B cell (primary cell): ENCODE data around the gene NLGN1. TPM values are rescaled to one million over a fixed set of nuclear protein-coding genes. Genes with fewer than 3 reads are reported as not detected.

Experiments
- ATAC-seq: fragments of 200-7000 bp; cut with Tn5 transposase; one replicate; pipeline ENCODE4 v1.10.0; 2021; ENCODE audit warnings: low read depth, mild to moderate bottlenecking, moderate number of reproducible peaks, moderate library complexity
- CTCF ChIA-PET: fragments of 350-600 bp; sonication (Branson Sonifier 250); formaldehyde crosslinking; loops from one replicate; lab custom pipeline; 2021; ENCODE audit warnings: antibody characterized with exemption, inconsistent platforms; lab: Charles Lee
- POLR2A ChIA-PET: fragments of 350-600 bp; sonication (Branson Sonifier 250); formaldehyde crosslinking; loops from one replicate; lab custom pipeline; 2021; ENCODE audit warnings: antibody characterized with exemption; lab: Charles Lee
- DNase-seq: peaks from one replicate; pipeline ENCODE4 v3.0.0; 2013
- H2AFZ ChIP-seq: 2 replicates; pipeline ENCODE4 v1.6.1; 2012; ENCODE audit warnings: mild to moderate bottlenecking, low read depth, low read length; ENCODE audit not compliant: insufficient read depth, poor library complexity, severe bottlenecking
- H3K27ac ChIP-seq, 2 donors: 1 replicate in 1 of 2; 2 replicates in 1 of 2; pipeline ENCODE4 v1.5.1; 2012 to 2013; ENCODE audit warnings: low read length in 2 of 2, mild to moderate bottlenecking in 2 of 2, moderate library complexity in 1 of 2
- H3K27me3 ChIP-seq, 4 experiments: fragments of 200-600 bp in 1 of 4; sonication (generic) in 1 of 4; replicated peaks in 1 of 4; 1 replicate in 2 of 4; 2 replicates in 2 of 4; pipeline versions ENCODE4 v1.6.1 to v1.7.0; 2013 to 2016; ENCODE audit warnings: low read length in 3 of 4, mild to moderate bottlenecking in 2 of 4, mixed read lengths in 1 of 4, moderate library complexity in 1 of 4; ENCODE audit not compliant: insufficient read depth in 4 of 4, control insufficient read depth in 3 of 4; ENCODE audit errors: control extremely low read depth in 1 of 4
- H3K36me3 ChIP-seq, 2 experiments: replicated peaks in 1 of 2; 1 replicate in 1 of 2; 2 replicates in 1 of 2; pipeline versions ENCODE4 v1.6.1 to v1.7.1; 2013; ENCODE audit warnings: low read length in 1 of 2; ENCODE audit not compliant: insufficient read depth in 2 of 2, control insufficient read depth in 1 of 2; ENCODE audit errors: control extremely low read depth in 1 of 2, extremely low read depth in 1 of 2
- H3K4me1 ChIP-seq, 2 donors: fragments of 200-600 bp in 1 of 2; sonication (generic) in 1 of 2; 1 replicate in 1 of 2; 2 replicates in 1 of 2; pipeline versions ENCODE4 v1.5.1 to v1.6.1; 2013 to 2017; ENCODE audit warnings: low read length in 2 of 2; ENCODE audit not compliant: control insufficient read depth in 2 of 2, insufficient read depth in 2 of 2
- H3K4me2 ChIP-seq: replicated peaks from 2 replicates; pipeline ENCODE3; 2012; ENCODE audit warnings: mild to moderate bottlenecking, low read depth, low read length; ENCODE audit not compliant: poor library complexity, severe bottlenecking
- H3K4me3 ChIP-seq, 5 experiments: fragments of 200-600 bp in 1 of 5; sonication (generic) in 1 of 5; 1 replicate in 3 of 5; 2 replicates in 2 of 5; pipeline versions ENCODE4 v1.5.1 to v1.7.0; 2011 to 2016; ENCODE audit warnings: low read length in 4 of 5, mild to moderate bottlenecking in 4 of 5, low read depth in 2 of 5, control low read depth in 1 of 5, moderate library complexity in 1 of 5; ENCODE audit not compliant: insufficient read depth in 1 of 5; ENCODE audit errors: control extremely low read depth in 1 of 5, extremely low read depth in 1 of 5
- H3K79me2 ChIP-seq: fragments of 200-600 bp; sonication (generic); one replicate; pipeline ENCODE4 v1.6.0; 2016; ENCODE audit warnings: low read length; ENCODE audit not compliant: control insufficient read depth, insufficient read depth
- H3K9ac ChIP-seq: fragments of 200-600 bp; sonication (generic); 2 replicates; pipeline ENCODE4 v1.6.1; 2017; ENCODE audit warnings: mild to moderate bottlenecking, low read length, moderate library complexity
- H3K9me3 ChIP-seq, 3 donors: one replicate each; pipeline versions ENCODE4 v1.6.1 to v1.7.1; 2013; ENCODE audit warnings: low read length in 2 of 3; ENCODE audit not compliant: control insufficient read depth in 2 of 3, insufficient read depth in 1 of 3; ENCODE audit errors: control extremely low read depth in 1 of 3
- H4K20me1 ChIP-seq: 2 replicates; pipeline ENCODE4 v1.6.0; 2012; ENCODE audit warnings: mild to moderate bottlenecking, low read length; ENCODE audit not compliant: insufficient read depth, control insufficient read depth, poor library complexity, severe bottlenecking
- H3K27ac Mint-ChIP-seq: one replicate; pipeline ENCODE4 v1.8.0; 2021; ENCODE audit warnings: mixed read lengths
- H3K27me3 Mint-ChIP-seq: one replicate; pipeline ENCODE4 v1.8.0; 2021; ENCODE audit warnings: mixed read lengths
- H3K4me1 Mint-ChIP-seq: one replicate; pipeline ENCODE4 v1.8.0; 2021; ENCODE audit warnings: mixed read lengths
- H3K4me3 Mint-ChIP-seq: one replicate; pipeline ENCODE4 v1.8.0; 2021; ENCODE audit warnings: mixed read lengths
- H3K9me3 Mint-ChIP-seq: one replicate; pipeline ENCODE4 v1.8.0; 2022; ENCODE audit warnings: mixed read lengths; ENCODE audit not compliant: insufficient read depth
- EZH2 ChIP-seq: IDR thresholded peaks from 2 replicates; pipeline ENCODE4 v1.6.1; 2012; ENCODE audit warnings: borderline replicate concordance, low read depth, mild to moderate bottlenecking, moderate library complexity, low read length; ENCODE audit not compliant: insufficient read depth, poor library complexity, severe bottlenecking
- WGBS: methylation state at CpG from one replicate; pipeline ENCODE4 v1.1.5; 2013; ENCODE audit warnings: missing lambda C conversion rate; ENCODE audit not compliant: insufficient coverage; 5-methylcytosine and 5-hydroxymethylcytosine counted together
- intact Hi-C: fragments of 100-400 bp; cut with micrococcal nuclease; formaldehyde crosslinking; loops from one replicate; pipeline ENCODE4 v1.10.0; 2022
- polyA plus RNA-seq: library from polyadenylated mRNA; depleted of rRNA; stranded (reverse); fragments of >200 nt; gene quantifications from 2 replicates; pipeline ENCODE4 v1.2.3, GENCODE V29; 2012
- total RNA-seq, 2 donors: library from RNA; stranded (reverse); fragments of 120-200 nt in 1 of 2; gene quantifications; 1 replicate in 1 of 2; 2 replicates in 1 of 2; pipeline versions ENCODE4 v1.2.3 to v1.2.4, GENCODE V29; 2013 to 2022
- TF ChIP-seq, protein P1 (sequence below): fragments of 200-600 bp; IDR thresholded peaks from one replicate; pipeline ENCODE4 v1.8.0; 2022; ENCODE audit warnings: antibody characterized with exemption, mild to moderate bottlenecking

The NLGN1 gene
- total and polyA plus RNA-seq, 2 donors (not counting 1 experiment from before 2014, with no cell fraction given) = not detected

DNA sequence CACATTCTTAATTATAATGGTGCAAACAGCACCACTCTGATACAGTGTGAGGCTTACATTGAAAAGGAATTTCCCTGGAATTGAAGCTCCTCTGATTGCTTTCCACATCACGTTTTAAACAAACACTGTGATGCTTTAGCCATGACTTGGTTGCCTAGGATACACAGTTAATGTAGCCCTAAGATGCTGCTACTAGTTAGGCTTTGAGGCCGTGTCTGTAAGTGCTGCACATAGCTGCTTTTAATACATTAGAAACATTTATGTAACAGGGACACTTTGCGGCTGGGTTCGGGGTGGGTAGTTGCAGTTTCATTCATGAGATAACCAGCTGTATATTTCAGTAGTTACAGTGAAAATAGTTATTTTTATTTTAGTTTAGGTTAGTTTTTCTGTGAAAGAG is 334.7 kb downstream of the NLGN1 start:
- ATAC-seq (no peak), DNase-seq (no peak)
- POLR2A ChIA-PET = no interaction called here
- H3K9ac ChIP-seq = no peak overlapping the region
- Mint-ChIP-seq H3K4me1 (no peaks in the 10 kb centered on the region), H3K4me3 (no peak overlapping the region), H3K27me3 (no peaks in the 10 kb centered on the region), H3K27ac (no peak overlapping the region), H3K9me3 (no peaks in the 10 kb centered on the region)
- no peak overlapping the region for H3K27ac ChIP-seq
- no peak overlapping the region for H3K4me3 ChIP-seq
- 83% methylated on average over 2 of the region's 4 CpGs for WGBS
- no peaks in the 10 kb centered on the region for H3K27me3 ChIP-seq
- CTCF ChIA-PET = no interaction called here
- intact Hi-C loops = no loop called here
- H2AFZ ChIP-seq = no peak overlapping the region
- H4K20me1 ChIP-seq = no peaks in the 10 kb centered on the region
- no peak overlapping the region for H3K4me2 ChIP-seq
- no peaks in the 10 kb centered on the region for H3K9me3 ChIP-seq
- H3K4me1 ChIP-seq = no peaks in the 10 kb centered on the region
- TF ChIP-seq, protein P1, sequence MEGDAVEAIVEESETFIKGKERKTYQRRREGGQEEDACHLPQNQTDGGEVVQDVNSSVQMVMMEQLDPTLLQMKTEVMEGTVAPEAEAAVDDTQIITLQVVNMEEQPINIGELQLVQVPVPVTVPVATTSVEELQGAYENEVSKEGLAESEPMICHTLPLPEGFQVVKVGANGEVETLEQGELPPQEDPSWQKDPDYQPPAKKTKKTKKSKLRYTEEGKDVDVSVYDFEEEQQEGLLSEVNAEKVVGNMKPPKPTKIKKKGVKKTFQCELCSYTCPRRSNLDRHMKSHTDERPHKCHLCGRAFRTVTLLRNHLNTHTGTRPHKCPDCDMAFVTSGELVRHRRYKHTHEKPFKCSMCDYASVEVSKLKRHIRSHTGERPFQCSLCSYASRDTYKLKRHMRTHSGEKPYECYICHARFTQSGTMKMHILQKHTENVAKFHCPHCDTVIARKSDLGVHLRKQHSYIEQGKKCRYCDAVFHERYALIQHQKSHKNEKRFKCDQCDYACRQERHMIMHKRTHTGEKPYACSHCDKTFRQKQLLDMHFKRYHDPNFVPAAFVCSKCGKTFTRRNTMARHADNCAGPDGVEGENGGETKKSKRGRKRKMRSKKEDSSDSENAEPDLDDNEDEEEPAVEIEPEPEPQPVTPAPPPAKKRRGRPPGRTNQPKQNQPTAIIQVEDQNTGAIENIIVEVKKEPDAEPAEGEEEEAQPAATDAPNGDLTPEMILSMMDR = no peak
- no peak for TF ChIP-seq EZH2
- no peaks in the 10 kb centered on the region for H3K79me2 ChIP-seq
- no peaks in the 10 kb centered on the region for H3K36me3 ChIP-seq

- ChIA-PET POLR2A (no interaction called here), CTCF (no interaction called here)
- Mint-ChIP-seq H3K4me1 (no peaks in the 10 kb centered on the region), H3K27ac (no peak overlapping the region), H3K27me3 (no peaks in the 10 kb centered on the region), H3K9me3 (no peaks in the 10 kb centered on the region), H3K4me3 (no peak overlapping the region)
- Histone ChIP-seq H4K20me1 (no peaks in the 10 kb centered on the region), H3K27ac (no peak overlapping the region), H3K4me1 (no peaks in the 10 kb centered on the region), H3K79me2 (no peaks in the 10 kb centered on the region), H3K4me3 (no peak overlapping the region), H3K36me3 (no peaks in the 10 kb centered on the region), H3K4me2 (no peak overlapping the region), H2AFZ (no peak overlapping the region), H3K9me3 (no peaks in the 10 kb centered on the region), H3K27me3 (no peaks in the 10 kb centered on the region), H3K9ac (no peak overlapping the region)
- WGBS = no CpG with 5 or more reads among the region's 1 CpG
- no peak for ATAC-seq
- no peak for TF ChIP-seq EZH2
- TF ChIP-seq, protein P1 = no peak
- intact Hi-C loops = no loop called here
- DNase-seq = no peak
These were observed 335.6 kb downstream of the NLGN1 start for GRCh38 chr3:173733029-173733652.
